HepG2 (cell line): Measurements from ENCODE around the gene SELENOM. TPM values are rescaled to one million over a fixed set of nuclear protein-coding genes. Genes with fewer than 3 reads are reported as not detected.

Source experiments
- ATAC-seq: fragments of 200-7000 bp; cut with Tn5 transposase; 3 replicates; pipeline ENCODE4 v1.9.1; 2020; ENCODE audit warnings: mild to moderate bottlenecking, moderate library complexity
- BruUV-seq: library from RNA; stranded (reverse); fragments of 400-500 nt; replicated peaks from 2 replicates; lab custom pipeline; 2021; lab: Mats Ljungman, UMichigan
- CTCF ChIA-PET: fragments of 300-600 bp; formaldehyde crosslinking; extraction: SDS; loops from one replicate; lab custom pipeline; 2021; ENCODE audit warnings: low total read pairs, inconsistent platforms, low intra/inter-chr PET ratio; lab: Yijun Ruan, JAX
- POLR2A ChIA-PET: fragments of 350-600 bp; sonication (Branson Sonifier 250); formaldehyde crosslinking; loops from one replicate; lab custom pipeline; 2020; ENCODE audit warnings: antibody characterized with exemption, inconsistent platforms; lab: Yijun Ruan, JAX
- DNase-seq: peaks from one replicate; pipeline ENCODE4 v3.0.0-alpha.2; 2015; ENCODE audit warnings: low spot score
- FAIRE-seq: peaks from 3 replicates; lab custom pipeline; 2011; peaks lifted over from hg19 to GRCh38; lab: Jason Lieb, UNC
- H2AFZ ChIP-seq: one replicate; pipeline ENCODE4 v1.6.1; 2011; ENCODE audit warnings: low read length, inconsistent platforms
- H3K27ac ChIP-seq: fragments of 300-600 bp; 3 replicates; pipeline ENCODE4 v1.8.0; 2011; ENCODE audit warnings: mixed run types, mild to moderate bottlenecking, mixed read lengths, low read length, inconsistent platforms; ENCODE audit not compliant: insufficient read depth; ENCODE audit errors: extremely low read length
- H3K27me3 ChIP-seq, 2 experiments: fragments of 200-600 bp in 1 of 2; 2 replicates in 1 of 2; 3 replicates in 1 of 2; pipeline versions ENCODE4 v1.6.0 to v1.8.0; 2011; ENCODE audit warnings: low read length in 2 of 2, mild to moderate bottlenecking in 2 of 2, moderate library complexity in 2 of 2, inconsistent platforms in 1 of 2; ENCODE audit not compliant: insufficient read depth in 2 of 2, control insufficient read depth in 1 of 2
- H3K36me3 ChIP-seq, 2 experiments: fragments of 200-600 bp in 1 of 2; replicated peaks in 1 of 2; 2 replicates in 1 of 2; 3 replicates in 1 of 2; pipeline versions ENCODE4 v1.5.1 to v1.8.0; 2011; ENCODE audit warnings: low read length in 2 of 2, inconsistent platforms in 1 of 2; ENCODE audit not compliant: insufficient read depth in 2 of 2, control insufficient read depth in 1 of 2
- H3K4me1 ChIP-seq: 2 replicates; pipeline ENCODE4 v1.5.1; 2012; ENCODE audit warnings: low read length, inconsistent platforms; ENCODE audit not compliant: insufficient read depth
- H3K4me2 ChIP-seq: 2 replicates; pipeline ENCODE4 v1.6.0; 2011; ENCODE audit warnings: low read depth, low read length, inconsistent platforms
- H3K4me3 ChIP-seq, 3 experiments: fragments of 200-600 bp in 1 of 3; sonication (generic), shearing (Covaris generic) in 1 of 3; replicated peaks in 1 of 3; 2 replicates each; pipeline ENCODE4 v1.5.1; 2011 to 2016; ENCODE audit warnings: low read length in 3 of 3, inconsistent platforms in 2 of 3, low read depth in 2 of 3, mild to moderate bottlenecking in 2 of 3, control low read depth in 1 of 3, mixed read lengths in 1 of 3; ENCODE audit not compliant: insufficient read depth in 1 of 3
- H3K79me2 ChIP-seq: one replicate; pipeline ENCODE4 v1.6.1; 2011; ENCODE audit warnings: low read length, inconsistent platforms; ENCODE audit not compliant: insufficient read depth
- H3K9ac ChIP-seq: 2 replicates; pipeline ENCODE4 v1.6.0; 2011; ENCODE audit warnings: mild to moderate bottlenecking, low read depth, low read length, inconsistent platforms; ENCODE audit not compliant: insufficient read depth
- H3K9me3 ChIP-seq: 2 replicates; pipeline ENCODE4 v1.5.1; 2012; ENCODE audit warnings: mild to moderate bottlenecking, low read length
- H4K20me1 ChIP-seq: 2 replicates; pipeline ENCODE4 v1.6.0; 2011; ENCODE audit warnings: inconsistent platforms, mild to moderate bottlenecking, low read length, moderate library complexity; ENCODE audit not compliant: insufficient read depth
- GZF1 ChIP-seq: sonication (generic); formaldehyde crosslinking; IDR thresholded peaks from 2 replicates; pipeline ENCODE4 v1.5.1; 2020; ENCODE audit warnings: mild to moderate bottlenecking, missing genetic modification reagents
- HDAC1 ChIP-seq: sonication (generic); formaldehyde crosslinking; IDR thresholded peaks from 2 replicates; pipeline ENCODE4 v1.5.1; 2020; ENCODE audit warnings: mild to moderate bottlenecking, missing genetic modification reagents
- ZMYM2 ChIP-seq: sonication (generic); formaldehyde crosslinking; IDR thresholded peaks from 2 replicates; pipeline ENCODE4 v1.8.0; 2022; ENCODE audit warnings: mild to moderate bottlenecking, missing genetic modification reagents
- ZNF138 ChIP-seq: sonication (generic); formaldehyde crosslinking; IDR thresholded peaks from 2 replicates; pipeline ENCODE4 v1.5.0; 2020; ENCODE audit warnings: mild to moderate bottlenecking, low read depth, missing genetic modification reagents
- WGBS: methylation state at CpG from one replicate; pipeline ENCODE4 v1.1.6; 2017; ENCODE audit warnings: low lambda C conversion rate; 5-methylcytosine and 5-hydroxymethylcytosine counted together
- in situ Hi-C: cut with HindIII; loops from 2 replicates; pipeline ENCODE4 v1.10.0; 2017; ENCODE audit warnings: low pct_unique_long_range_greater_than_20kb; ENCODE audit not compliant: extremely low pct_ligation_motif_present
- intact Hi-C: fragments of 100-400 bp; cut with micrococcal nuclease; formaldehyde crosslinking; loops from one replicate; pipeline ENCODE4 v1.10.0; 2022; ENCODE audit not compliant: unreplicated experiment
- polyA plus RNA-seq, 8 experiments: library from polyadenylated mRNA; depleted of rRNA in 3 of 8; stranded (reverse) in 7 of 8; unstranded in 1 of 8; fragments of >200 nt; fragmentation: Illumina TruSeq in 4 of 8; extraction: Trizol in 4 of 8; gene quantifications; 2 replicates each; pipeline versions ENCODE4 v1.2.1 to v1.2.3, GENCODE V29; 2011 to 2016; ENCODE audit warnings: low read depth in 4 of 8, missing spikeins in 1 of 8, mixed read lengths in 1 of 8; ENCODE audit not compliant: insufficient read depth in 1 of 8
- total RNA-seq, 5 experiments: library from RNA; depleted of rRNA; stranded (reverse); fragments of >200 nt; fragmentation: Illumina TruSeq; extraction: Trizol; gene quantifications; 2 replicates each; pipeline ENCODE4 v1.2.3, GENCODE V29; 2016; ENCODE audit warnings: low read depth in 1 of 5
- TF ChIP-seq, protein P1 (sequence below): sonication (generic); formaldehyde crosslinking; IDR thresholded peaks from 2 replicates; pipeline ENCODE4 v1.4.0; 2020; ENCODE audit warnings: missing genetic modification reagents
- TF ChIP-seq, protein P2 (sequence below): sonication (generic); formaldehyde crosslinking; IDR thresholded peaks from 2 replicates; pipeline ENCODE4 v1.5.1; 2020; ENCODE audit warnings: missing genetic modification reagents, mild to moderate bottlenecking, borderline replicate concordance
- TF ChIP-seq, protein P3 (sequence below), 2 experiments: sonication (generic) in 1 of 2; formaldehyde crosslinking in 1 of 2; IDR thresholded peaks; 2 replicates each; pipeline versions ENCODE4 v1.6.1 to v1.9.0; 2014 to 2022; ENCODE audit warnings: antibody characterized with exemption in 1 of 2, borderline replicate concordance in 1 of 2, inconsistent platforms in 1 of 2, low read depth in 1 of 2, missing genetic modification reagents in 1 of 2
- TF ChIP-seq, protein P4 (sequence below): IDR thresholded peaks from 2 replicates; pipeline ENCODE4 v1.6.1; 2018; ENCODE audit warnings: missing genetic modification reagents, mild to moderate bottlenecking, missing compliant biosample characterization
- TF ChIP-seq, protein P5 (sequence below): sonication (generic); formaldehyde crosslinking; IDR thresholded peaks from 2 replicates; pipeline ENCODE4 v1.5.0; 2020; ENCODE audit warnings: missing genetic modification reagents

Gene SELENOM
- total and polyA plus RNA-seq, 2 of the 13 experiments (the other 11 are each of a cell fraction or from before 2014, with no cell fraction given) = 4.1 to 4.3 TPM

GRCh38 chr22:31064369-31064768 lies 43.0 kb downstream of the SELENOM start (continued):
- TF ChIP-seq, protein P1, sequence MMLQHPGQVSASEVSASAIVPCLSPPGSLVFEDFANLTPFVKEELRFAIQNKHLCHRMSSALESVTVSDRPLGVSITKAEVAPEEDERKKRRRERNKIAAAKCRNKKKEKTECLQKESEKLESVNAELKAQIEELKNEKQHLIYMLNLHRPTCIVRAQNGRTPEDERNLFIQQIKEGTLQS = no peak
- TF ChIP-seq, protein P2, sequence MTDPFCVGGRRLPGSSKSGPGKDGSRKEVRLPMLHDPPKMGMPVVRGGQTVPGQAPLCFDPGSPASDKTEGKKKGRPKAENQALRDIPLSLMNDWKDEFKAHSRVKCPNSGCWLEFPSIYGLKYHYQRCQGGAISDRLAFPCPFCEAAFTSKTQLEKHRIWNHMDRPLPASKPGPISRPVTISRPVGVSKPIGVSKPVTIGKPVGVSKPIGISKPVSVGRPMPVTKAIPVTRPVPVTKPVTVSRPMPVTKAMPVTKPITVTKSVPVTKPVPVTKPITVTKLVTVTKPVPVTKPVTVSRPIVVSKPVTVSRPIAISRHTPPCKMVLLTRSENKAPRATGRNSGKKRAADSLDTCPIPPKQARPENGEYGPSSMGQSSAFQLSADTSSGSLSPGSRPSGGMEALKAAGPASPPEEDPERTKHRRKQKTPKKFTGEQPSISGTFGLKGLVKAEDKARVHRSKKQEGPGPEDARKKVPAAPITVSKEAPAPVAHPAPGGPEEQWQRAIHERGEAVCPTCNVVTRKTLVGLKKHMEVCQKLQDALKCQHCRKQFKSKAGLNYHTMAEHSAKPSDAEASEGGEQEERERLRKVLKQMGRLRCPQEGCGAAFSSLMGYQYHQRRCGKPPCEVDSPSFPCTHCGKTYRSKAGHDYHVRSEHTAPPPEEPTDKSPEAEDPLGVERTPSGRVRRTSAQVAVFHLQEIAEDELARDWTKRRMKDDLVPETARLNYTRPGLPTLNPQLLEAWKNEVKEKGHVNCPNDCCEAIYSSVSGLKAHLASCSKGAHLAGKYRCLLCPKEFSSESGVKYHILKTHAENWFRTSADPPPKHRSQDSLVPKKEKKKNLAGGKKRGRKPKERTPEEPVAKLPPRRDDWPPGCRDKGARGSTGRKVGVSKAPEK = no peak
- peak; percentile 4; the same call in 1 of the 2 replicates for TF ChIP-seq GZF1
- TF ChIP-seq ZNF138 (CRISPR knock-in tag) = no peak
- no peak for TF ChIP-seq HDAC1 (CRISPR knock-in tag)
- TF ChIP-seq ZMYM2 (CRISPR knock-in tag) = 0 out of 2 replicates have a peak, but pooled peaks have one; percentile 41

DNA sequence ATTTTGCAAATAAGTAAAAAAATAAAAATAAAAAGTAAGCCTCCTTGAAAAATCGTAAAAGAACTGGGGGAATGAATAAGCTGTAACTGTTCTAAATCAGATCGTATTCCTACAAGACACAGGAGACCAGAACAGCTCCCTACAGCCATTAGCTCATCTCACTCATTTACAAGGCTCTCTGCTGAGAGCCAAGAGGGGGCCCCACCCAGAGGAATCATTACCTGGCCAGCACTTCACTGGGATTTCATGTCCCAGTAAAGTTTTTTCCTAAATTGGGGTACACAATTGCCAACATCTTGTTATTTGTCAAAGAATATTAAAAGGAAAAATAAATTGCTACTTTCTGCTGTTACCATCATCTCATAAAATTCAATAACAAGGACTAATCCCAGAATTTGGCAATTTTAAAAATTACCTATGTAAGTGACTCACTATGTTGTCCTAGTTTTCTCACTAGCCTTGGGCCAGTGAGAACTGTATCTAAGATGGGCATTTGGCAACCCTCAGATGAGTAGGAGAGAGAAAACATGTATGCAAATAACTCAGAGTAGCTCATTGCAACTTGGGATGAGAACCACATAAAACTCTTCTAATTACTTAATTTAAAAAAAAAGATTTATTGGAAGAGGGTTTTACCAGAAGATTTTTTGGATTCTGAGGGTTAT lies 44.7 kb downstream of the SELENOM start:
- POLR2A ChIA-PET = interaction anchor here (1.7 to 5.5 kb wide), 4 partner anchors 7 to 94 kb away, joined by 7 to 64 read pairs (median 32); partner anchors contain the start of genes MORC2, SMTN and TUG1
- Histone ChIP-seq H3K36me3 (no peaks in the 10 kb centered on the region), H3K9me3 (no peaks in the 10 kb centered on the region), H3K4me3 (no peak overlapping the region), H4K20me1 (no peaks in the 10 kb centered on the region), H3K27ac (no peak overlapping the region), H2AFZ (no peak overlapping the region), H3K27me3 (no peaks in the 10 kb centered on the region), H3K4me2 (no peak overlapping the region), H3K4me1 (peaks cover 50% of the 10 kb centered on the region), H3K9ac (no peak overlapping the region), H3K79me2 (peaks cover 9% of the 10 kb centered on the region)
- CTCF ChIA-PET = no interaction called here
- DNase-seq = no peak
- no peak for ATAC-seq
- BruUV-seq = no TSS peak
- intact Hi-C loops = no loop called here
- in situ Hi-C loops = no loop called here
- WGBS = 77% methylated on average over 2 of the region's 2 CpGs
- no peak for FAIRE-seq
- TF ChIP-seq, protein P3, sequence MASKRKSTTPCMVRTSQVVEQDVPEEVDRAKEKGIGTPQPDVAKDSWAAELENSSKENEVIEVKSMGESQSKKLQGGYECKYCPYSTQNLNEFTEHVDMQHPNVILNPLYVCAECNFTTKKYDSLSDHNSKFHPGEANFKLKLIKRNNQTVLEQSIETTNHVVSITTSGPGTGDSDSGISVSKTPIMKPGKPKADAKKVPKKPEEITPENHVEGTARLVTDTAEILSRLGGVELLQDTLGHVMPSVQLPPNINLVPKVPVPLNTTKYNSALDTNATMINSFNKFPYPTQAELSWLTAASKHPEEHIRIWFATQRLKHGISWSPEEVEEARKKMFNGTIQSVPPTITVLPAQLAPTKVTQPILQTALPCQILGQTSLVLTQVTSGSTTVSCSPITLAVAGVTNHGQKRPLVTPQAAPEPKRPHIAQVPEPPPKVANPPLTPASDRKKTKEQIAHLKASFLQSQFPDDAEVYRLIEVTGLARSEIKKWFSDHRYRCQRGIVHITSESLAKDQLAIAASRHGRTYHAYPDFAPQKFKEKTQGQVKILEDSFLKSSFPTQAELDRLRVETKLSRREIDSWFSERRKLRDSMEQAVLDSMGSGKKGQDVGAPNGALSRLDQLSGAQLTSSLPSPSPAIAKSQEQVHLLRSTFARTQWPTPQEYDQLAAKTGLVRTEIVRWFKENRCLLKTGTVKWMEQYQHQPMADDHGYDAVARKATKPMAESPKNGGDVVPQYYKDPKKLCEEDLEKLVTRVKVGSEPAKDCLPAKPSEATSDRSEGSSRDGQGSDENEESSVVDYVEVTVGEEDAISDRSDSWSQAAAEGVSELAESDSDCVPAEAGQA (IDR thresholded peaks at IDR 0.05; ENCODE audit: low read depth) = no peak
- TF ChIP-seq, protein P3 (CRISPR knock-in tag; IDR thresholded peaks at IDR 0.05; ENCODE audit: borderline replicate concordance) = no peak
- TF ChIP-seq, protein P4, sequence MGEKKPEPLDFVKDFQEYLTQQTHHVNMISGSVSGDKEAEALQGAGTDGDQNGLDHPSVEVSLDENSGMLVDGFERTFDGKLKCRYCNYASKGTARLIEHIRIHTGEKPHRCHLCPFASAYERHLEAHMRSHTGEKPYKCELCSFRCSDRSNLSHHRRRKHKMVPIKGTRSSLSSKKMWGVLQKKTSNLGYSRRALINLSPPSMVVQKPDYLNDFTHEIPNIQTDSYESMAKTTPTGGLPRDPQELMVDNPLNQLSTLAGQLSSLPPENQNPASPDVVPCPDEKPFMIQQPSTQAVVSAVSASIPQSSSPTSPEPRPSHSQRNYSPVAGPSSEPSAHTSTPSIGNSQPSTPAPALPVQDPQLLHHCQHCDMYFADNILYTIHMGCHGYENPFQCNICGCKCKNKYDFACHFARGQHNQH (CRISPR knock-in tag) = no peak
- TF ChIP-seq, protein P5, sequence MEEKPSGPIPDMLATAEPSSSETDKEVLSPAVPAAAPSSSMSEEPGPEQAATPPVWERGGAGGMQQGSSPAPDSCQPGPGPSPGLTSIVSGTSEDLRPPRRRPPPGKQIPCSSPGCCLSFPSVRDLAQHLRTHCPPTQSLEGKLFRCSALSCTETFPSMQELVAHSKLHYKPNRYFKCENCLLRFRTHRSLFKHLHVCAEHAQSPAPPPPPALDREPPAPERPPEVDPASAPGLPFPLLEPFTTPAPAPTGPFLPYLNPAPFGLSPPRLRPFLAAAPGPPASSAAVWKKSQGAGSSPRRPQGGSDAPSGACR (CRISPR knock-in tag) = no peak
- TF ChIP-seq ZNF138 (CRISPR knock-in tag) = no peak
